ENCODE results near the gene ASTN2. TPM values are rescaled to one million over a fixed set of nuclear protein-coding genes. Genes with fewer than 3 reads are reported as not detected.

Gene ASTN2, protein sequence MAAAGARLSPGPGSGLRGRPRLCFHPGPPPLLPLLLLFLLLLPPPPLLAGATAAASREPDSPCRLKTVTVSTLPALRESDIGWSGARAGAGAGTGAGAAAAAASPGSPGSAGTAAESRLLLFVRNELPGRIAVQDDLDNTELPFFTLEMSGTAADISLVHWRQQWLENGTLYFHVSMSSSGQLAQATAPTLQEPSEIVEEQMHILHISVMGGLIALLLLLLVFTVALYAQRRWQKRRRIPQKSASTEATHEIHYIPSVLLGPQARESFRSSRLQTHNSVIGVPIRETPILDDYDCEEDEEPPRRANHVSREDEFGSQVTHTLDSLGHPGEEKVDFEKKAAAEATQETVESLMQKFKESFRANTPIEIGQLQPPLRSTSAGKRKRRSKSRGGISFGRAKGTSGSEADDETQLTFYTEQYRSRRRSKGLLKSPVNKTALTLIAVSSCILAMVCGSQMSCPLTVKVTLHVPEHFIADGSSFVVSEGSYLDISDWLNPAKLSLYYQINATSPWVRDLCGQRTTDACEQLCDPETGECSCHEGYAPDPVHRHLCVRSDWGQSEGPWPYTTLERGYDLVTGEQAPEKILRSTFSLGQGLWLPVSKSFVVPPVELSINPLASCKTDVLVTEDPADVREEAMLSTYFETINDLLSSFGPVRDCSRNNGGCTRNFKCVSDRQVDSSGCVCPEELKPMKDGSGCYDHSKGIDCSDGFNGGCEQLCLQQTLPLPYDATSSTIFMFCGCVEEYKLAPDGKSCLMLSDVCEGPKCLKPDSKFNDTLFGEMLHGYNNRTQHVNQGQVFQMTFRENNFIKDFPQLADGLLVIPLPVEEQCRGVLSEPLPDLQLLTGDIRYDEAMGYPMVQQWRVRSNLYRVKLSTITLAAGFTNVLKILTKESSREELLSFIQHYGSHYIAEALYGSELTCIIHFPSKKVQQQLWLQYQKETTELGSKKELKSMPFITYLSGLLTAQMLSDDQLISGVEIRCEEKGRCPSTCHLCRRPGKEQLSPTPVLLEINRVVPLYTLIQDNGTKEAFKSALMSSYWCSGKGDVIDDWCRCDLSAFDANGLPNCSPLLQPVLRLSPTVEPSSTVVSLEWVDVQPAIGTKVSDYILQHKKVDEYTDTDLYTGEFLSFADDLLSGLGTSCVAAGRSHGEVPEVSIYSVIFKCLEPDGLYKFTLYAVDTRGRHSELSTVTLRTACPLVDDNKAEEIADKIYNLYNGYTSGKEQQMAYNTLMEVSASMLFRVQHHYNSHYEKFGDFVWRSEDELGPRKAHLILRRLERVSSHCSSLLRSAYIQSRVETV (N-terminal part only)
- total RNA-seq (2022; extraction: Qiagen RNA extraction): 4.1 to 5.3 TPM (median 4.3 TPM) in 5 replicates

GRCh38 chr9:117414906-117415331, at the start of gene ASTN2:
Gene ASTN2, minus strand, starts transcription at chr9:117415057. Its CDS starts 119 bp downstream, at chr9:117414938.

GRCh38 chr9:116687074-116687753, 727.6 kb downstream of the ASTN2 start, which contains the start of gene TRIM32:
Gene TRIM32, plus strand, starts transcription at chr9:116687305. Its CDS starts 10,438 bp downstream, at chr9:116697743.

